CD1c-positive myeloid dendritic cell (primary cell): ENCODE results near the gene ZNF76.

ENCODE experiments used
- DNase-seq: peaks from one replicate; pipeline ENCODE4 v3.0.0-alpha.2; 2016; ENCODE audit errors: extremely low spot score

Gene ZNF76

GRCh38 chr6:35237476-35237875, 22.1 kb upstream of the ZNF76 start:
- no peak for DNase-seq

DNA sequence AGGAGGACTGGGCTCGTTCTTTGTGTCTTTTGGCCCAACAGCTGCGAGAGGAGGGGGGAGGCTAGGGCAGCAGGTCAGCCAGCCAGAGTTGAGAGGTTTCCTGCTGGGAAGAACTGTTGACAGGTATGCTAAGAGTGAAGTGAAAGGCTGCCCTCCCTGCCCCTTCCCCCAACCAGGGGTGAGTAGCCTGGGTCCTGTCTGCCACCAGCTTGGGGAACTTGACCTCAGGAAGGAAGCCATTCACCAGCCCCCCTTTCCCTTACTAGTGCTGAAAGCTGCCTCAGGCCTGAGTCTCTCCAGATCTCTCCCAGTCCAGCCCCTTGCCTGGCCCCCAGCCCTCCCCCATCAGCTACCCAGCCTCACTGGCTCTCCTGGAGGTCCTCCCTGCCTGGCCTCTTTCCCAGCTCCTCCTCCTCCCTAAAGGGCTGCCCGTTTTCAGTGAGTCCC, 20.7 kb upstream of the ZNF76 start:
- no peak for DNase-seq

DNA sequence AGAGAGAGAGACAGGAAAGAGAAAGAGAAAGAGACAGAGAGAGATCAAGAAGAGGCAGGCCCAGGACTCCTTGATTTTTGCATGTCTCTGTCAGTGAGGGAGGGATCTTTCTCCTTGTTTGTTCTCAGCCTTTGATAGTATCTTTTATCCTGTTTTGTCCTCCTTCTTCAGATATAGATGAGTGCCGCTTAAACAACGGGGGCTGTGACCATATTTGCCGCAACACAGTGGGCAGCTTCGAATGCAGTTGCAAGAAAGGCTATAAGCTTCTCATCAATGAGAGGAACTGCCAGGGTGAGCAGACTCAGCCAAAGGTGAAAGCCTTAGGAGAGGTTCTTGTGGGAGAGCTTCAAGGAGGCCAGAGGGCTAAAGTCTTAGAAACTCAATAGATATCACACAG, 20.0 kb upstream of the ZNF76 start:
- no peak for DNase-seq

DNA sequence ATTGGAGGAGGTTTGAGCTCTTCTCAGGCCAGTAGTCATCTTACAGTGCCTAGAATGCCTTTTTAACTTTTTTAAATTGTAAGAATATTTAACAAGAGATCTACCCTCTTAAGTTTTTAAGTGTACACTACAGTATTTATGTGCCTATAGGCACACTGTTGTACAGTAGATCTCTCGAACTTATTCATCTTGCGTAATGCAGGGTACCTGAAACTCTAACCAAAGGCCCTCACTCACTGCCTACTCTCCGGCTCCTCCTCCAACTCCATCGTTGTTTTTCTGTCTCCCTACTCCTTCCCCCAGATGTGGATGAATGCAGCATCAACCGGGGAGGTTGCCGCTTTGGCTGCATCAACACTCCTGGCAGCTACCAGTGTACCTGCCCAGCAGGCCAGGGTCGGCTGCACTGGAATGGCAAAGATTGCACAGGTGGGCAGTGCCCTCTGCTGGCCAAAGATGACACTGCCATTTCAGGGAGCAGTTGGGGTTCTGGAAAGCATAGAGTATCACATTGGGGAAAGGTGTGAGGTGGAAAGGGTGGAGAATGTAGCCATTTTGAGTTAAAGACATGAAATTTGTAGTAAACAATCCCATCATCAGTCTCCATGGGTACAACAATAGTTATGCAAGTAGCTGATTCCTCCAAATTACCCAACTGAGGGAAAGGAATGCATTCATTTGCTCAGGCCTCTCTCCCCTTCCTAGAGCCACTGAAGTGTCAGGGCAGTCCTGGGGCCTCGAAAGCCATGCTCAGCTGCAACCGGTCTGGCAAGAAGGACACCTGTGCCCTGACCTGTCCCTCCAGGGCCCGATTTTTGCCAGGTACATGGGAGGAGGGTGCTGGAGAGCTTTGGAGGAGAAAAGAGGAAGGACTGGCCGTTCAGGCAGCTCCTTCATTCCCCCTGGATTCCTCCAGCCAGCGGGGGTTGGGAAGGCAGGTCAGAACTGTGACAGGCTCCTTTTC, 18.4 kb upstream of the ZNF76 start:
- DNase-seq = peak; percentile 65

GRCh38 chr6:35242486-35242885, 17.0 kb upstream of the ZNF76 start:
- DNase-seq = no peak

DNA sequence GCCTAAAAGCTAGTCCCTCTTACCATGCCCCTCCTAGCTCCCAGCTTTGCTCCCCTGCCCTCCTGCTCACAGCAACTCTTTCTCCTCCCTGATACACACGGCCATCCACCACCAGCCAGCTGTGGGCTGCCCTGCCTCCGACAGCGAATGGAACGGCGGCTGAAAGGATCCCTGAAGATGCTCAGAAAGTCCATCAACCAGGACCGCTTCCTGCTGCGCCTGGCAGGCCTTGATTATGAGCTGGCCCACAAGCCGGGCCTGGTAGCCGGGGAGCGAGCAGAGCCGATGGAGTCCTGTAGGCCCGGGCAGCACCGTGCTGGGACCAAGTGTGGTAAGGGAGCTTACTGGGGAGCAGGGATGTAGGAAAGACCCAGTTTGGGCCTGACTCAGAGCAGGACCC, 16.6 kb upstream of the ZNF76 start:
- no peak for DNase-seq

DNA sequence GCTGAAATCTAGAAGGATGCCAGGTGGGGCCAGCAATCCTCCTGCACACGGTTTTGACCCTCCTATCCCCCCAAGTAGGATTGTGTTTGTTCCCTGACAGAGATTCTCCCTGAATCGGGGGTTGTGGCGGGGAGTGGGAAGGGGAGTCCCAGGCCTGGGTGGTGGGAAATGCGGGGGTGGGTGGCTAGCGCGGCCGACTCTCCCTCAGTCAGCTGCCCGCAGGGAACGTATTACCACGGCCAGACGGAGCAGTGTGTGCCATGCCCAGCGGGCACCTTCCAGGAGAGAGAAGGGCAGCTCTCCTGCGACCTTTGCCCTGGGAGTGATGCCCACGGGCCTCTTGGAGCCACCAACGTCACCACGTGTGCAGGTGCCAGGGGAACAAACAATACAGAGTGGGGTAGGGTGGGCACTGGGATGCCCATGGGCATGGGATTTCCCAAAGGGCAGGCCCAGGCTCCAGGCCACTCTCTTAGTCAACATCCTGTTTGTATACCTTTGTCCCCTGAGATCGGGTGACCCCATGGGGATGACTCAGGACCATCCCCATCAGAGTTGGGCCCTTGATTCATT, 16.1 kb upstream of the ZNF76 start:
- DNase-seq = no peak

DNA sequence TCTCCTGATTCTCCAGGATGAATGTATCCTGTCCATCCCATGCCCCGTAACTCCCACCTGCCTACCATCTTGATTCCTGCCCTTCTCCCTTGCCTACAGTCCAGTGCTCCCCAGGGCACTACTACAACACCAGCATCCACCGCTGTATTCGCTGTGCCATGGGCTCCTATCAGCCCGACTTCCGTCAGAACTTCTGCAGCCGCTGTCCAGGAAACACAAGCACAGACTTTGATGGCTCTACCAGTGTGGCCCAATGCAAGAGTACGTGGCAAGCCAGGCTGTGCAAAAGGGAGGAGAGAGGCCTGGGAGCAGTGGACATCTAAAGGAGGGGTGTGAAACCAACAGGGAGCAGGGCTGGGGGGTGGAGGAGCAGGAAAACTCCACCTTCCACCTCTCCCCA, 15.0 kb upstream of the ZNF76 start:
- no peak for DNase-seq

DNA sequence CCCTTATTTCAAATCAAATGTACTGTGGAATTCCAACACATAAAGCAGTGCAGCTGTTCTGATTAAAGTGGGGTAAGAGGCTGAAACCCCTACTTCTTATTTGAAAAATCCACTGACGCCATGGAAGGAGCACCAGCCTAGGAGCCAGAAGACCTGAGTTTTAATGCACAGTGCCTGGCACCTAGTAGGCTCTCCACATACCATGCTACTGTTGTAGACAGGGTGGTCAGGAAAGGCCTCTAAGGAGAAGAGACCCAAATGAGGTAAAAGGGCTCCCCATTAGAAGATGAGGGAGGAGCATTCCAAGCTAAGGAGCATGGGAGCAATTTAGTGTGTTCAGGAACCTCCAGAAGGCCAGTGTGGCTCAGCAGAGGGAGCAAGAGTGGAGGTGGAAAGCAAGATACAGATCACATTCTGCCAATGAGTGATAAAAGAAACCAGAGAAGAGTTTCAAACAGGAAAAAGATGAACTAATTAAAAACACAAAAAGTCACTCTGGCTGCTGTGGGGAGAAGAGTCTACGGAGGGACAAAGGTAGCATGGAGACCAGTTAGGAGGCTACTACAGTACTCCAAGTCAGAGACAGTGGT, 11.8 kb upstream of the ZNF76 start:
- DNase-seq = no peak

GRCh38 chr6:35248300-35248699, 11.2 kb upstream of the ZNF76 start:
- no peak for DNase-seq

- no peak for DNase-seq
These were observed 10.6 kb upstream of the ZNF76 start for GRCh38 chr6:35248965-35249364.

GRCh38 chr6:35251949-35252348, 7.6 kb upstream of the ZNF76 start:
- no peak for DNase-seq

- no peak for DNase-seq
These were observed 6.3 kb upstream of the ZNF76 start for GRCh38 chr6:35253249-35253648.

DNA sequence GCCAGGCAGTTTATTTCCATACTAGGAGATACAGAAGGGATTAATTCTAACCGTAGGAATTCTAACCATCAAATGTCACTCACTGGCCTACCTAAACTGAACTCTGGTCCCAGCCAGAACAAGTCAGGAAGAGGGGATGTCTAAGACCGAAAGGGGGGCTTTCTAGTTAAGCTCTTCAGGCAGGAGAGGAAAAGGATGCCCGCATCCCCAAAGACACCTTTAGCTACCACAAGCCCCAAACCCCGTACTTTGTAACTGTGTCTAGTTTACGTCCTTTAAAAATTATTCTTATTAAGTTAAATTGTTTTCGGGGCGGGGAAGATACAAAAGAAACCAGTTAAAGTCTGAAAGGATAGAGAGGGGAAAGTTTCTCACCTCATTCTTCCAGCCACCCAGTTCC, 1.2 kb upstream of the ZNF76 start:
- DNase-seq = no peak

- DNase-seq = no peak
These were observed 709 bp upstream of the ZNF76 start for GRCh38 chr6:35258858-35259193.

DNA sequence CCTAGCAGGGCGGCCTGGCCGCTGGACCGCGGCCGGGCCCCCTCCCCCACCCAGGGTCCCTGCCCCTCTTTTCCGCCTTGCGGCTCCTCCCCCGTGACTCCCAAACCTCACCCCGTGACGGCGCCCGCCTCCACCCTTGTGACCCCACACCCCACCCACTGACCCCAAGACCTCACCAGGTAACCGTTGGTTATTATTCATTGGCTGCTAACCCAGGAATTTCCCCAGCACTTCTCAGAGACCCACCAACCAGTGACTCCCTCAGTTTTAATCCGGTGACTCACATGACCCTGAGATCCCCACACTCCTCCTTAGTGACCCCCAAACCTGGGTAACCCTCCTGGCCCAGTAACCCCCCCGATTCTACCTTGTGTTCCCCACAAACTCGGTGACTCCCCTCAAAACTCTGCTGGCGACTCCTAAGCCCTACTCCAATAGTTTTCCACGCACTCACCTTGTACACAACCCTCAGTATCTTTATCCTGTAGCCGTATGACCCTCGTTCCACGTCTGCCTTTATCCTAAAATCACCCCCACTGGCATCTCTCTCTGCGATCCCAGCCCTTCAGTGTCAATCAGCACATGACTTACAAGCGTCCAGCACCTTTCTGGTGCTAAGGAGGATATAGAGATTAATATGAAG, 534 bp downstream of the ZNF76 start:
- peak; percentile 55 for DNase-seq

- peak; percentile 5 for DNase-seq
These were observed 1.3 kb downstream of the ZNF76 start for GRCh38 chr6:35260591-35261570.

DNA sequence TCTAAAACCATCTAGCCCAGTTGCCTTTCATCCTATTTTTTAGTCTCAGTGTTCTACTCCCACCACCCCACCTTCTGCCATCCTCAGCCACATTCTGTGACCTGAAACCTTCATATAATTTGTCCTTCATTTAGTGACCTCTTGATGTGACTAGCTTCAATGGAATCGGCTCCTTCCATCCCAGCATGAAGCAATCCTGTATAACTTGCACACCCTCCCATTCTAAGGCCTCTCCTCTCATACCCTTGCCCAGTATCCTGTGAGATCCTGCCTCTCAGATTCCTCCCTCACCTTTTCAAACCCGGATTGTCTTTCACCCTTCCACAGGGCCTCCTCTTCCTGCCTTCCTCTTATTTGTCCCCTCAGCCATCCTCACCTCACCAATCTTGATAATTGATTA, 3.1 kb downstream of the ZNF76 start:
- no peak for DNase-seq

GRCh38 chr6:35264550-35265274, 5.2 kb downstream of the ZNF76 start:
- no peak for DNase-seq

DNA sequence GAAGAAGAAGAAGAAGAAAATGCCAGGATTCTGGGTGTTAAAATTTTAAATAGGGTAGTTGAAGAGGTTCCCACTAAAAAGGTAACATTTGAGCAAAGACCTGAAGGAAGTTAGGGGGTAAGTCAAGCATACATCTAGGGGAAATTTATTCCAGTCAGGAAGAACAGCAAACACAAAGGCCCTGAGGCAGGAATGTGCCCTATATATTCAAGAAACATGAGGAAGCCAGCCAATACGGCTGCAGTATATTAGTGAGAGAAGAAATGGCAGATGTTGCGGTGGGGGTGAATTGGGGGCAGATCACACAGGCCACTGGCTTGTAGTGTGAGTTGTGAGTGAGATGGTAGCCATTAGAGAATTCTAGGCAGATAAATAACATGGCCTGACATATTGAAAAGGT, 6.0 kb downstream of the ZNF76 start:
- DNase-seq = no peak

DNA sequence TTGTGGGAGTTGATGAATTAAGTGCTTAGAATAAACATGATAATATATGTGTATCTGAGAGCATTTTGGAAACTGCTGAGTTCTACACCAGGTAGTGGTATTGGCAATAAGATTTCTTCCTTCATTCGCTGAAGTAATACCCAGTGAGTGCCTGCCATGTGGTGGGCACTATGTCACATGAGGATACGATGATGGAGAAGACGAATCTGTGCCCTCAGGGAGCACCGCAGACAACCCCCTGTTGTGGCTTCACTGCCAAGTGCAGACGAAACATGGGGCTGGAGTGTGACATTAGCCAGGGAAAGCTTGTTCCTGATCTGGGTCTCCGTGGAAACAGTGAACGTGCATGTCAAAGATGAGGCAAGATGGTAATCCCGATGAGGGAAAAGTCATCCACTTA, 7.9 kb downstream of the ZNF76 start:
- no peak for DNase-seq
